Upper lobe of left lung (tissue), 6 donors: Measurements from ENCODE around the gene SYNE3. TPM values are rescaled to one million over a fixed set of nuclear protein-coding genes. Genes with fewer than 3 reads are reported as not detected.

Experiments
- ATAC-seq, 2 donors: fragments of 200-7000 bp; cut with Tn5 transposase; one replicate each; pipeline ENCODE4 v1.9.1; 2022; ENCODE audit warnings: mild to moderate bottlenecking in 2 of 2, moderate library complexity in 2 of 2; ENCODE audit not compliant: low FRiP score in 2 of 2
- DNase-seq, 2 donors: peaks; one replicate each; pipeline ENCODE4 v3.0.0-alpha.2; 2019 to 2020
- H3K27ac ChIP-seq, 4 donors: fragments of 200-600 bp; sonication (generic); one replicate each; pipeline ENCODE4 v1.5.1; 2016 to 2019
- H3K27me3 ChIP-seq, 4 donors: fragments of 200-600 bp; sonication (generic); one replicate each; pipeline ENCODE4 v1.5.1; 2017 to 2019
- H3K36me3 ChIP-seq, 4 donors: fragments of 200-600 bp; sonication (generic); one replicate each; pipeline ENCODE4 v1.5.1; 2016 to 2019
- H3K4me1 ChIP-seq, 4 donors: fragments of 200-600 bp; sonication (generic); one replicate each; pipeline ENCODE4 v1.5.1; 2018 to 2019
- H3K4me3 ChIP-seq, 4 donors: fragments of 200-600 bp; sonication (generic); one replicate each; pipeline ENCODE4 v1.5.1; 2017 to 2019; ENCODE audit warnings: mild to moderate bottlenecking in 2 of 4, moderate library complexity in 1 of 4
- H3K9me3 ChIP-seq, 4 donors: fragments of 200-600 bp; sonication (generic); one replicate each; pipeline ENCODE4 v1.5.1; 2018 to 2019
- EP300 ChIP-seq, 4 donors: sonication (generic); formaldehyde crosslinking; IDR thresholded peaks; one replicate each; pipeline ENCODE4 v1.5.1; 2017; ENCODE audit warnings: antibody characterized with exemption in 4 of 4, control low read depth in 2 of 4
- POLR2A ChIP-seq, 4 donors: fragments of 450-650 bp; IDR thresholded peaks; one replicate each; pipeline ENCODE4 v1.5.1; 2016 to 2017; ENCODE audit warnings: antibody characterized with exemption in 4 of 4, mild to moderate bottlenecking in 2 of 4
- POLR2AphosphoS5 ChIP-seq, 2 donors: sonication (generic); formaldehyde crosslinking; IDR thresholded peaks; one replicate each; pipeline ENCODE4 v1.5.1; 2017; ENCODE audit warnings: antibody characterized with exemption in 2 of 2
- WGBS, 2 donors: methylation state at CpG; one replicate each; pipeline ENCODE4 v1.1.5; 2017 to 2018; 5-methylcytosine and 5-hydroxymethylcytosine counted together
- small RNA-seq, 4 donors: library from RNA; depleted of rRNA; stranded (forward); fragments of <200 nt; gene quantifications; one replicate each; pipeline ENCODE3, GENCODE V24; 2016
- total RNA-seq, 6 donors: library from RNA; depleted of rRNA in 4 of 6; stranded (reverse); fragments of >200 nt in 4 of 6; gene quantifications; one replicate each; pipeline versions ENCODE4 v1.1.0 to v1.2.1, GENCODE V29; 2016 to 2021
- TF ChIP-seq, protein P1 (sequence below), 6 experiments: fragments of 450-650 bp in 4 of 6; fragments of 200-600 bp in 2 of 6; sonication (generic) in 2 of 6; IDR thresholded peaks; one replicate each; pipeline ENCODE4 v1.5.1; 2016 to 2019; ENCODE audit warnings: antibody characterized with exemption in 6 of 6
- donor health status: DM: no; HTN: no; CAD: no; lungs with moderate emphysema.
- donor health status: DM: no; HTN: yes; CAD: no; lungs with severe emphysema.

SYNE3 gene
- total RNA-seq, 6 donors from 2014 or later = 15.6 to 38.8 (median 19.0) TPM

DNA sequence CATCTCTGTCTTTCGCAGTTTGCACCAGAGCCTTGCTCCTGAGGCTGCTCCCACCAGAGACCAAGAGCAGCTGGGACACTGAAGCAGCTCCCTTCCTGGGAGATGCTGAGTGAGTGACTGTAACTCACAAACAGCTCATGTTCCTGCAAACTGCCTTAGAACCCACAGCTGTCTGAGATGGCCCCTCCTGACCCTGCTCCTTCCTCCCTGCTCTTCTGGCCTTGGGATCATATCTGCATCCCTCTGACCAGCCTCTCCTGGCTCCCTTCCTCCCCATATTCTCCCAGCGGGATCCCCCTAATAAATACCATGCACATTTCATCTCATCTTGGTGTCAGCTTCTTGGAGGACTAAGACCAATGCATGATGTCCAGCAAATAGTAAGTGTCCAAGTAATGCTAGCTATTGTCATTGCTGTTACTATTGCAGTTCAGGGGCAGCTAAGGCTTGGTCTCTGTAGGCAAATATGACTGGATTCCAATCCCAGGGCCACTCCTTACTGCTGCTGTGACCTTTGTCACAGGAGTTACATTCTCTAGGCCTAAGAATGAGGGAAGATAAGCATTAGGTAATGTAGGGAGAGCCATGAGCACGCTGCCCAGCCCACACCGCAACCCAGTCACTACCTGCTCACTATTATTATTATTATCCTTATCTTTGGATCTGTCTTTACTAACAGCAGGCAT lies 47.9 kb downstream of the SYNE3 start:
- 96 to 97% methylated on average over 4 of the region's 4 CpGs for WGBS, 2 donors
- Histone ChIP-seq H3K4me1 (peaks cover 3 to 36% (median 15%) of the 10 kb centered on the region in 4 donors), H3K27ac (peak overlapping the region in 1 of 4 donors; percentile 26), H3K27me3 (no peaks in the 10 kb centered on the region), H3K9me3 (no peaks in the 10 kb centered on the region), H3K36me3 (peaks cover 0 to 70% (median 18%) of the 10 kb centered on the region in 4 donors), H3K4me3 (no peak overlapping the region)
- ATAC-seq = no peak
- DNase-seq = no peak
- TF ChIP-seq, protein P1, sequence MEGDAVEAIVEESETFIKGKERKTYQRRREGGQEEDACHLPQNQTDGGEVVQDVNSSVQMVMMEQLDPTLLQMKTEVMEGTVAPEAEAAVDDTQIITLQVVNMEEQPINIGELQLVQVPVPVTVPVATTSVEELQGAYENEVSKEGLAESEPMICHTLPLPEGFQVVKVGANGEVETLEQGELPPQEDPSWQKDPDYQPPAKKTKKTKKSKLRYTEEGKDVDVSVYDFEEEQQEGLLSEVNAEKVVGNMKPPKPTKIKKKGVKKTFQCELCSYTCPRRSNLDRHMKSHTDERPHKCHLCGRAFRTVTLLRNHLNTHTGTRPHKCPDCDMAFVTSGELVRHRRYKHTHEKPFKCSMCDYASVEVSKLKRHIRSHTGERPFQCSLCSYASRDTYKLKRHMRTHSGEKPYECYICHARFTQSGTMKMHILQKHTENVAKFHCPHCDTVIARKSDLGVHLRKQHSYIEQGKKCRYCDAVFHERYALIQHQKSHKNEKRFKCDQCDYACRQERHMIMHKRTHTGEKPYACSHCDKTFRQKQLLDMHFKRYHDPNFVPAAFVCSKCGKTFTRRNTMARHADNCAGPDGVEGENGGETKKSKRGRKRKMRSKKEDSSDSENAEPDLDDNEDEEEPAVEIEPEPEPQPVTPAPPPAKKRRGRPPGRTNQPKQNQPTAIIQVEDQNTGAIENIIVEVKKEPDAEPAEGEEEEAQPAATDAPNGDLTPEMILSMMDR (IDR thresholded peaks at IDR 0.05) = no peak
- no peak for TF ChIP-seq POLR2A (IDR thresholded peaks at IDR 0.05)
- TF ChIP-seq POLR2AphosphoS5 (IDR thresholded peaks at IDR 0.05) = peak in 1 of 2 donors; percentile 29

DNA sequence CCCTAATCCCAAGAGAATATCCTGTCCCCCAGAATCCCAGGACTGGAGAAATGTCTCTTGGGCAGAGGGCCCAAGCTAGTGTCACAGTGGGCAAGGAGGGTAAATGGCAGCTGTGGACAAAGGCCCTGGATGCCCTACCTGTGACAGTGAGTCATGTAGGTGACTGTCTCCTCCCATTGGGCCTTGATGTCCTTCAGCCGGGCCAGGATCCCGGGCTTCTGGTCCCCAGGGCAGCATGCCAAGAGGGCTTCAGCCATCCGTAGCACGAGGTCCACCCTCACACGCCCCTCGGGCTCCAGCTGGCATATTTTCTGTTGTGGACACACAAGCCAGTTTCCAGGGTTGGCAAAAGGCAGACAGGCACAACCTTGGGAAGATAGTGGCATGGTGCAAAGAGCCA lies 48.8 kb downstream of the SYNE3 start:
- 97% methylated on average over 6 of the region's 6 CpGs; no CpG with 5 or more reads in 1 of the 2 donors for WGBS, 2 donors
- H3K4me3 ChIP-seq = no peak overlapping the region
- ATAC-seq = no peak
- H3K4me1 ChIP-seq = peaks cover 5 to 34% (median 20%) of the 10 kb centered on the region in 4 donors
- H3K36me3 ChIP-seq = peaks cover 0 to 60% (median 16%) of the 10 kb centered on the region in 4 donors
- TF ChIP-seq, protein P1 (IDR thresholded peaks at IDR 0.05) = no peak
- TF ChIP-seq POLR2AphosphoS5 (IDR thresholded peaks at IDR 0.05) (no peak), EP300 (IDR thresholded peaks at IDR 0.05) (no peak), POLR2A (IDR thresholded peaks at IDR 0.05) (no peak)
- no peaks in the 10 kb centered on the region for H3K9me3 ChIP-seq
- peak overlapping the region in 1 of 4 donors; percentile 43 for H3K27ac ChIP-seq
- H3K27me3 ChIP-seq = no peaks in the 10 kb centered on the region
- DNase-seq = no peak

DNA sequence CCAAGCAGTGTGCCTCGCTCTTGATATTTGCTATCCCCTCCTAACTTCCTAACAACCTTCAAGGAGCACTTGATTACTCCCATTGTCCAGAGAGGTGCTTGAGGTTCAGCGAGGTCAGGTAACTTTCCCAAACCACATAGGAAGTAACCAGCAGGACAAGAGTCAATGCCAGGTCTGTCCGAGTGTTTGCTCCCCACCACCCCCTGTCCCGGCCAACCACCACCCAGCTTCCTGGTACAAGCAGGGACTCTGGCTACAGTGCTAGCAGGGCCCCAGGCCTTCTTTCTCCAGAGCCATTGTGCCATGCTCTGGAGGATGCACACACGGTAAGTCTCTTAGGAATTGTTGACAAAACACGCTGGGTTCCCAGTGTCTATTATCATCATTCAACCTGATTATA lies 49.2 kb downstream of the SYNE3 start:
- TF ChIP-seq, protein P1 (IDR thresholded peaks at IDR 0.05) = no peak
- TF ChIP-seq POLR2A (IDR thresholded peaks at IDR 0.05) = no peak
- TF ChIP-seq EP300 (IDR thresholded peaks at IDR 0.05) = peak in 1 of 4 donors; percentile 10
- peak in 1 of 2 donors; percentile 5 for TF ChIP-seq POLR2AphosphoS5 (IDR thresholded peaks at IDR 0.05)
- ATAC-seq = no peak
- no peaks in the 10 kb centered on the region for H3K27me3 ChIP-seq
- DNase-seq = peak in 1 of 2 donors; percentile 61
- H3K4me3 ChIP-seq = no peak overlapping the region
- 54 to 75% methylated on average over 6 of the region's 6 CpGs for WGBS, 2 donors
- H3K27ac ChIP-seq = peak overlapping the region in 1 of 4 donors; percentile 43
- peaks cover 5 to 32% (median 22%) of the 10 kb centered on the region in 4 donors for H3K4me1 ChIP-seq
- H3K36me3 ChIP-seq = peaks cover 0 to 58% (median 16%) of the 10 kb centered on the region in 4 donors
- no peaks in the 10 kb centered on the region for H3K9me3 ChIP-seq

Small RNA genes lying within 50 kb of the gene (small RNA-seq; reads per million reads assigned to genes)
- 1.4 to 6.0 (median 3.4) reads per million in 4 donors for gene SCARNA13

Other genes starting within 250 kb of the SYNE3 start
- gene CLMN, start 196.7 kb downstream of the SYNE3 start, total RNA-seq = 10 to 100 TPM in 5 of 6 donors, 1 to 10 TPM in 1; 9.7 to 35.5 (median 18.8) TPM
- 10 to 100 TPM; 12.6 to 34.8 (median 25.0) TPM for gene GLRX5, start 18.4 kb upstream of the SYNE3 start, total RNA-seq
- not detected for gene TCL1B, start 169.8 kb upstream of the SYNE3 start, total RNA-seq
- under 1 TPM in 4 of 6 donors, not detected in 2; 0.20 to 0.69 (median 0.32) TPM for gene TCL1A, start 197.5 kb upstream of the SYNE3 start, total RNA-seq